IMR-90 (cell line): ENCODE data around the gene MAPK13. TPM values are rescaled to one million over a fixed set of nuclear protein-coding genes. Genes with fewer than 3 reads are reported as not detected.

Source experiments
- ATAC-seq: fragments of 200-7000 bp; cut with Tn5 transposase; 2 replicates; pipeline ENCODE4 v1.9.1; 2020; ENCODE audit warnings: low read depth, mild to moderate bottlenecking, moderate library complexity
- BruUV-seq: library from RNA; stranded (reverse); fragments of 400-500 nt; replicated peaks from 2 replicates; lab custom pipeline; 2021; lab: Mats Ljungman, UMichigan
- CTCF ChIA-PET: fragments of 300-600 bp; formaldehyde crosslinking; extraction: SDS; loops from one replicate; lab custom pipeline; 2021; ENCODE audit warnings: antibody characterized with exemption; lab: Yijun Ruan, JAX
- POLR2A ChIA-PET: fragments of 300-600 bp; sonication (Branson Sonifier 250); formaldehyde crosslinking; loops from one replicate; lab custom pipeline; 2022; ENCODE audit warnings: antibody characterized with exemption; ENCODE audit not compliant: unreplicated experiment; lab: Charles Lee
- DNase-seq: peaks from one replicate; pipeline ENCODE4 v3.0.0; 2013
- H2AFZ ChIP-seq: replicated peaks from 2 replicates; pipeline ENCODE3; 2013; ENCODE audit warnings: low read length, mild to moderate bottlenecking; ENCODE audit not compliant: poor library complexity
- H2AK5ac ChIP-seq: 2 replicates; pipeline ENCODE4 v1.6.1; 2013; ENCODE audit warnings: low read depth, low read length, inconsistent platforms
- H2AK9ac ChIP-seq: replicated peaks from 2 replicates; pipeline ENCODE3; 2013; ENCODE audit warnings: mild to moderate bottlenecking, low read depth, low read length, moderate library complexity; ENCODE audit not compliant: poor library complexity
- H2BK120ac ChIP-seq: 2 replicates; pipeline ENCODE4 v1.6.1; 2013; ENCODE audit warnings: low read depth, low read length, inconsistent platforms
- H2BK15ac ChIP-seq: 3 replicates; pipeline ENCODE4 v1.6.1; 2013; ENCODE audit warnings: low read depth, low read length, inconsistent platforms
- H2BK20ac ChIP-seq: 2 replicates; pipeline ENCODE4 v1.6.1; 2013; ENCODE audit warnings: low read depth, mild to moderate bottlenecking, inconsistent platforms, low read length, moderate library complexity
- H2BK5ac ChIP-seq: 2 replicates; pipeline ENCODE4 v1.6.1; 2013; ENCODE audit warnings: mild to moderate bottlenecking, low read depth, low read length, inconsistent platforms; ENCODE audit not compliant: poor library complexity, severe bottlenecking
- H3K14ac ChIP-seq: replicated peaks from 2 replicates; pipeline ENCODE4 v1.6.1; 2013; ENCODE audit warnings: low read depth, low read length, inconsistent platforms
- H3K18ac ChIP-seq: 2 replicates; pipeline ENCODE4 v1.6.1; 2013; ENCODE audit warnings: low read depth, low read length, control low read depth
- H3K23ac ChIP-seq: 2 replicates; pipeline ENCODE4 v1.6.1; 2013; ENCODE audit warnings: low read depth, low read length, inconsistent platforms
- H3K27ac ChIP-seq: 2 replicates; pipeline ENCODE4 v1.5.1; 2013; ENCODE audit warnings: mild to moderate bottlenecking, control low read depth, low read length; ENCODE audit not compliant: insufficient read depth
- H3K27me3 ChIP-seq: 2 replicates; pipeline ENCODE4 v1.6.1; 2013; ENCODE audit warnings: low read length; ENCODE audit not compliant: control insufficient read depth, insufficient read depth
- H3K36me3 ChIP-seq: 2 replicates; pipeline ENCODE4 v1.6.1; 2013; ENCODE audit warnings: low read length, mixed read lengths; ENCODE audit not compliant: control insufficient read depth, insufficient read depth
- H3K4ac ChIP-seq: 2 replicates; pipeline ENCODE4 v1.6.1; 2013; ENCODE audit warnings: low read depth, low read length, inconsistent platforms
- H3K4me1 ChIP-seq: 2 replicates; pipeline ENCODE4 v1.6.1; 2013; ENCODE audit warnings: low read length, mixed read lengths; ENCODE audit not compliant: control insufficient read depth, insufficient read depth
- H3K4me2 ChIP-seq: 2 replicates; pipeline ENCODE4 v1.6.1; 2013; ENCODE audit warnings: low read depth, mild to moderate bottlenecking, control low read depth, low read length, moderate library complexity
- H3K4me3 ChIP-seq: 2 replicates; pipeline ENCODE4 v1.5.1; 2013; ENCODE audit warnings: low read depth, mild to moderate bottlenecking, control low read depth, low read length, moderate library complexity; ENCODE audit not compliant: insufficient read depth
- H3K56ac ChIP-seq: 2 replicates; pipeline ENCODE4 v1.6.1; 2013; ENCODE audit warnings: low read length, inconsistent platforms; ENCODE audit not compliant: insufficient read depth; ENCODE audit errors: extremely low read depth
- H3K79me1 ChIP-seq, 2 experiments: 2 replicates each; pipeline ENCODE4 v1.6.1; 2013; ENCODE audit warnings: low read length in 2 of 2, inconsistent platforms in 1 of 2, low read depth in 1 of 2
- H3K9ac ChIP-seq: 2 replicates; pipeline ENCODE4 v1.6.1; 2013; ENCODE audit warnings: low read depth, low read length, control low read depth
- H3K9me1 ChIP-seq: 2 replicates; pipeline ENCODE4 v1.6.1; 2013; ENCODE audit warnings: low read length, inconsistent platforms; ENCODE audit not compliant: insufficient read depth
- H3K9me3 ChIP-seq: 2 replicates; pipeline ENCODE4 v1.6.1; 2013; ENCODE audit warnings: low read length; ENCODE audit not compliant: control insufficient read depth, insufficient read depth
- H4K20me1 ChIP-seq: 2 replicates; pipeline ENCODE4 v1.6.1; 2013; ENCODE audit warnings: low read length, inconsistent platforms; ENCODE audit not compliant: insufficient read depth
- H4K5ac ChIP-seq: 2 replicates; pipeline ENCODE4 v1.6.1; 2013; ENCODE audit warnings: mild to moderate bottlenecking, low read depth, low read length, control low read depth
- H4K8ac ChIP-seq, 2 experiments: 2 replicates each; pipeline ENCODE4 v1.6.1; 2013; ENCODE audit warnings: low read depth in 2 of 2, low read length in 2 of 2, control low read depth in 1 of 2, inconsistent platforms in 1 of 2
- H4K91ac ChIP-seq: 2 replicates; pipeline ENCODE4 v1.6.1; 2013; ENCODE audit warnings: low read depth, low read length, inconsistent platforms; ENCODE audit not compliant: insufficient read depth
- BHLHE40 ChIP-seq: fragments of 150-350 bp; IDR thresholded peaks from 2 replicates; pipeline ENCODE4 v1.6.1; 2016; ENCODE audit warnings: mild to moderate bottlenecking, low read depth, low read length
- CEBPB ChIP-seq: IDR thresholded peaks from 2 replicates; pipeline ENCODE4 v1.6.1; 2012; ENCODE audit warnings: low read depth, low read length, improper control_type of control experiment
- CHD1 ChIP-seq: IDR thresholded peaks from 2 replicates; pipeline ENCODE4 v1.6.1; 2012; ENCODE audit warnings: low read depth, low read length, improper control_type of control experiment
- CTCF ChIP-seq: conservative IDR thresholded peaks from 2 replicates; pipeline ENCODE4 v1.5.1; 2012; ENCODE audit warnings: mild to moderate bottlenecking, low read depth, low read length, improper control_type of control experiment
- ELK1 ChIP-seq: fragments of 150-350 bp; IDR thresholded peaks from 2 replicates; pipeline ENCODE4 v1.6.1; 2016; ENCODE audit warnings: low read depth, mild to moderate bottlenecking, low read length, moderate library complexity, borderline replicate concordance
- FOS ChIP-seq: fragments of 150-350 bp; IDR thresholded peaks from 2 replicates; pipeline ENCODE4 v1.6.1; 2016; ENCODE audit warnings: low read depth, low read length
- MAFK ChIP-seq: IDR thresholded peaks from 2 replicates; pipeline ENCODE4 v1.6.1; 2012; ENCODE audit warnings: low read depth, low read length, improper control_type of control experiment
- MAZ ChIP-seq: IDR thresholded peaks from 2 replicates; pipeline ENCODE4 v1.6.1; 2012; ENCODE audit warnings: low read depth, mild to moderate bottlenecking, low read length, improper control_type of control experiment, moderate library complexity, borderline replicate concordance
- MXI1 ChIP-seq: IDR thresholded peaks from 2 replicates; pipeline ENCODE4 v1.6.1; 2012; ENCODE audit warnings: low read depth, mild to moderate bottlenecking, low read length, moderate library complexity, borderline replicate concordance
- NFE2L2 ChIP-seq: fragments of 150-350 bp; IDR thresholded peaks from 2 replicates; pipeline ENCODE4 v1.6.1; 2016; ENCODE audit warnings: low read depth, mild to moderate bottlenecking, low read length
- POLR2A ChIP-seq: IDR thresholded peaks from 2 replicates; pipeline ENCODE4 v1.6.1; 2012; ENCODE audit warnings: mild to moderate bottlenecking, low read depth, low read length
- RAD21 ChIP-seq: IDR thresholded peaks from 2 replicates; pipeline ENCODE4 v1.6.1; 2012; ENCODE audit warnings: low read length, improper control_type of control experiment
- RCOR1 ChIP-seq: IDR thresholded peaks from 2 replicates; pipeline ENCODE4 v1.6.1; 2012; ENCODE audit warnings: mild to moderate bottlenecking, low read length, improper control_type of control experiment; ENCODE audit not compliant: insufficient replicate concordance
- RFX5 ChIP-seq: IDR thresholded peaks from 2 replicates; pipeline ENCODE4 v1.8.0; 2012; ENCODE audit warnings: low read depth, mild to moderate bottlenecking, low read length, moderate library complexity
- SMC3 ChIP-seq: fragments of 150-350 bp; IDR thresholded peaks from 2 replicates; pipeline ENCODE4 v1.6.1; 2016; ENCODE audit warnings: low read depth, mild to moderate bottlenecking, antibody characterized with exemption, low read length, moderate library complexity
- USF2 ChIP-seq: fragments of 150-350 bp; IDR thresholded peaks from 2 replicates; pipeline ENCODE4 v1.6.1; 2017; ENCODE audit warnings: mild to moderate bottlenecking, antibody characterized with exemption, low read length, low read depth
- WGBS, 2 experiments: methylation state at CpG; one replicate each; pipeline versions ENCODE4 v1.1.5 to v1.1.7; 2013; ENCODE audit warnings: missing lambda C conversion rate in 2 of 2; ENCODE audit not compliant: insufficient read length in 1 of 2; ENCODE audit errors: extremely low coverage in 2 of 2; 5-methylcytosine and 5-hydroxymethylcytosine counted together
- dilution Hi-C: fragments of 300-500 bp; cut with HindIII; formaldehyde crosslinking; loops from one replicate; pipeline ENCODE4 v1.14.3; 2018; ENCODE audit warnings: low sequenced_read_pairs; ENCODE audit not compliant: unreplicated experiment
- in situ Hi-C: fragments of 300-500 bp; cut with MboI; formaldehyde crosslinking; loops from 3 replicates; pipeline ENCODE4 v1.14.3; 2019; ENCODE audit warnings: low sequenced_read_pairs, inconsistent platforms, mixed read lengths
- intact Hi-C: fragments of 100-400 bp; cut with micrococcal nuclease; formaldehyde crosslinking; loops from 2 replicates; pipeline ENCODE4 v1.10.0; 2022
- polyA plus RNA-seq, 3 experiments: library from polyadenylated mRNA; depleted of rRNA; stranded (reverse); fragments of >200 nt; gene quantifications; 2 replicates each; pipeline ENCODE4 v1.2.3, GENCODE V29; 2012; ENCODE audit warnings: low replicate concordance in 1 of 3
- total RNA-seq: library from RNA; depleted of rRNA; stranded (reverse); fragments of >200 nt; gene quantifications from 2 replicates; pipeline ENCODE4 v1.2.3, GENCODE V29; 2012

MAPK13 gene
- total and polyA plus RNA-seq, 2 of the 4 experiments (the other 2 are of a cell fraction) = 2.0 to 2.9 TPM

- Histone ChIP-seq H3K79me1 (peaks cover 0 to 5% of the 10 kb centered on the region in 2 experiments; a peak in 1 of 4 replicates), H2AK9ac (no peak overlapping the region), H3K4ac (no peak overlapping the region), H2AK5ac (0 out of 2 replicates have a peak overlapping the region, but pooled peaks have one; percentile 25), H3K4me3 (no peak overlapping the region), H4K91ac (no peak overlapping the region), H3K9me1 (peaks cover 8% of the 10 kb centered on the region; the same call in 1 of the 2 replicates), H2BK20ac (no peak overlapping the region), H3K36me3 (peaks cover 2% of the 10 kb centered on the region), H2AFZ (no peak overlapping the region), H3K27me3 (no peaks in the 10 kb centered on the region), H4K5ac (no peak overlapping the region), H3K18ac (no peak overlapping the region), H2BK120ac (0 out of 2 replicates have a peak overlapping the region, but pooled peaks have one; percentile 7), H3K27ac (no peak overlapping the region), H4K20me1 (no peaks in the 10 kb centered on the region), H3K14ac (no peak overlapping the region), H3K9ac (no peak overlapping the region), H3K4me2 (no peak overlapping the region), H3K56ac (no peak overlapping the region), H3K23ac (no peak overlapping the region), H2BK15ac (no peak overlapping the region), H3K9me3 (no peaks in the 10 kb centered on the region), H3K4me1 (peaks cover 20% of the 10 kb centered on the region), H2BK5ac (no peak overlapping the region), H4K8ac (no peak overlapping the region)
- BruUV-seq = no TSS peak
- dilution Hi-C loops = no loop called here
- intact Hi-C loops = no loop called here
- ChIA-PET CTCF (no interaction called here), POLR2A (no interaction called here)
- DNase-seq (no peak), ATAC-seq (no peak)
- in situ Hi-C loops = no loop called here
- 100% methylated on average over 2 of the region's 4 CpGs; no CpG with 5 or more reads in 1 of the 2 experiments for WGBS, 2 experiments
- TF ChIP-seq MAZ (no peak), CHD1 (no peak), POLR2A (no peak), ELK1 (no peak), USF2 (no peak), RFX5 (no peak), BHLHE40 (no peak), RAD21 (no peak), NFE2L2 (no peak), MXI1 (no peak), SMC3 (no peak), FOS (no peak), RCOR1 (no peak), MAFK (no peak), CTCF (no peak), CEBPB (no peak)
Measured at GRCh38 chr6:36133912-36134311, 3.6 kb downstream of the MAPK13 start.
